Retinal pigment epithelial cell (primary cell): Measurements from ENCODE around the gene PAM.

Experiments
- DNase-seq: peaks from one replicate; pipeline ENCODE4 v3.0.0-alpha.2; 2010; ENCODE audit warnings: low read depth
- H3K4me3 ChIP-seq: 2 replicates; pipeline ENCODE4 v1.5.1; 2011; ENCODE audit warnings: mild to moderate bottlenecking, low read length, control low read depth, moderate library complexity
- CTCF ChIP-seq: conservative IDR thresholded peaks from 2 replicates; pipeline ENCODE4 v1.5.1; 2011; ENCODE audit warnings: low read depth, low read length, control low read depth, inconsistent platforms

PAM gene

GRCh38 chr5:102860035-102860434 lies 104.9 kb downstream of the PAM start:
- no peak overlapping the region for H3K4me3 ChIP-seq
- TF ChIP-seq CTCF, result no peak
- no peak for DNase-seq

DNA sequence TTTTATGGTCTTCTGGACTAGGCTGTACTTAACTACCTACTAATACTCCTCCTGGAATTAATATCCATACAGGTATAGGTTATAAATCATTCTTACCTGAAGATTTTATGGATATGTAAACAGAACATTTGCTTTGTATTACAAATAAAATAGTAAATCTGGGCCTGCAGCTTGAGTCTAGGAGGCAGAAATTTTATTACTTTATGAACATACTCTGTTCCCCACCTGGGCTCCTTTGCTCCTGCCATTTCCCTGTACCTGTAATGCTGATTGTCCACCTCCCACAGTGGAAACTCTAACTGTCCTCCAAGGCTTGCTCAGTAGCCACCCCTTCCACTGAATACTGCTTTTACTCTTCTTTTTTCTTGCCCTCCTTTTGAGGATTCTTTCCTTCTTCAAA lies 108.0 kb downstream of the PAM start:
- no peak for TF ChIP-seq CTCF
- no peak for DNase-seq
- no peak overlapping the region for H3K4me3 ChIP-seq

- peak; percentile 39 for DNase-seq
- TF ChIP-seq CTCF, result no peak
- no peak overlapping the region for H3K4me3 ChIP-seq
Measured at GRCh38 chr5:102863764-102864560, 108.9 kb downstream of the PAM start.

GRCh38 chr5:102865171-102865509 lies 110.0 kb downstream of the PAM start:
- peak overlapping the region; percentile 79 for H3K4me3 ChIP-seq
- DNase-seq, result no peak
- no peak for TF ChIP-seq CTCF

DNA sequence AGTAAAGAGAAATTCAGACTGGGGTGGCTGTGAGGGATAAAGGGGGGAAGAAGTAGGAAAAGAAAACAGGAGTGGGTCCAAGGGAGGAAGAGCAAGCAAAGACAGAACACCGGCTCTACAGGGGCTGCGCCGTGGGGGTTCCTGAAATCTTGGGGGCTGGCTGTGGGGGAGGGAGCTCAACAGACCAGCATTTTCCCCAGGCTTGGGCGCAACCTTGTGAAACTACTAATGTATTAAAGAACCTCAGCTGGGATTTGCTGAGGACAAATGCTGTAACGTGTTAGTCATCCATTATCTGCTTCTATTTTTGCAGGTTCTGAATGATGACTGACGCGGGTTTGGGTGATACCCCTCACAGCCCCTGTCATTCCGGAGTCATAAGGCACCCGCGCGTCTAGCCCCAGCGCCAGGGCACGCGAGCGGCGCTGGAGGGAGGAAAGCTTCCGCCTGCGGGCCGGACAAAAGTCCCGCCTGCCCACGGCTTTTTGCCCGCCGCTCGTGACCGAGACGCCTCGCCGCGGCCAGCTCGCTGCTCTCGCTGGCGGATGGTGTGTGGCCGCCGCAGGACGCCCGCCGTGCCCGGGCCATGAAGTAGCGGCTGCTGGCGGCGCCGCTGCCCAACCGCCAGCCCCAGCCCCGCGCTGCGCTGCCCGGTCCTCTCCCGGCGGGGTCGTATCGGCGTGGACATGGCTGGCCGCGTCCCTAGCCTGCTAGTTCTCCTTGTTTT lies 110.6 kb downstream of the PAM start:
- DNase-seq, result peak; percentile 71
- TF ChIP-seq CTCF, result no peak
- H3K4me3 ChIP-seq, result peak overlapping the region; percentile 79

GRCh38 chr5:102866237-102866600 lies 111.1 kb downstream of the PAM start:
- peak overlapping the region; percentile 79 for H3K4me3 ChIP-seq
- DNase-seq, result no peak
- TF ChIP-seq CTCF, result no peak
